NCI-H774 (cell line): ENCODE measurements around the gene BIRC2.

Experiments
- DNase-seq: peaks from one replicate; lab custom pipeline; 2025; lab: John Stamatoyannopoulos, UW

The BIRC2 gene

GRCh38 chr11:102402548-102402947, 55.5 kb downstream of the BIRC2 start:
- DNase-seq, result no peak

GRCh38 chr11:102405501-102405900, 58.5 kb downstream of the BIRC2 start:
- no peak for DNase-seq

GRCh38 chr11:102406099-102406498, 59.1 kb downstream of the BIRC2 start:
- no peak for DNase-seq

- no peak for DNase-seq
Observed at GRCh38 chr11:102407901-102408300, 60.9 kb downstream of the BIRC2 start.

- DNase-seq, result no peak
Observed at GRCh38 chr11:102408339-102408738, 61.3 kb downstream of the BIRC2 start.

GRCh38 chr11:102410382-102410784, 63.4 kb downstream of the BIRC2 start:
- no peak for DNase-seq

GRCh38 chr11:102411142-102411541, 64.1 kb downstream of the BIRC2 start:
- no peak for DNase-seq

GRCh38 chr11:102413497-102413896, 66.5 kb downstream of the BIRC2 start:
- no peak for DNase-seq

GRCh38 chr11:102414559-102414958, 67.5 kb downstream of the BIRC2 start:
- DNase-seq, result no peak

GRCh38 chr11:102415304-102415916, 68.4 kb downstream of the BIRC2 start:
- no peak for DNase-seq

- no peak for DNase-seq
Observed at GRCh38 chr11:102416976-102417375, 70.0 kb downstream of the BIRC2 start.

- no peak for DNase-seq
Observed at GRCh38 chr11:102419181-102419580, 72.2 kb downstream of the BIRC2 start.

- DNase-seq, result no peak
Observed at GRCh38 chr11:102420547-102420946, 73.5 kb downstream of the BIRC2 start.

- DNase-seq, result peak; percentile 86
Observed at GRCh38 chr11:102421261-102421660, 74.2 kb downstream of the BIRC2 start.

GRCh38 chr11:102422817-102423712, 76.1 kb downstream of the BIRC2 start:
- no peak for DNase-seq

- DNase-seq, result peak; percentile 19
Observed at GRCh38 chr11:102423936-102424335, 76.9 kb downstream of the BIRC2 start.

GRCh38 chr11:102426000-102426399, 79.0 kb downstream of the BIRC2 start:
- DNase-seq, result no peak

GRCh38 chr11:102426570-102426969, 79.6 kb downstream of the BIRC2 start:
- no peak for DNase-seq

GRCh38 chr11:102427068-102427467, 80.1 kb downstream of the BIRC2 start:
- DNase-seq, result no peak
